ENCODE results near the gene UBE2V1.
"Not testable (repeated sequence)": the region's sequence is repeated elsewhere in the genome, so short reads cannot be mapped to it uniquely, and the experiment has no call there.

The UBE2V1 gene

DNA sequence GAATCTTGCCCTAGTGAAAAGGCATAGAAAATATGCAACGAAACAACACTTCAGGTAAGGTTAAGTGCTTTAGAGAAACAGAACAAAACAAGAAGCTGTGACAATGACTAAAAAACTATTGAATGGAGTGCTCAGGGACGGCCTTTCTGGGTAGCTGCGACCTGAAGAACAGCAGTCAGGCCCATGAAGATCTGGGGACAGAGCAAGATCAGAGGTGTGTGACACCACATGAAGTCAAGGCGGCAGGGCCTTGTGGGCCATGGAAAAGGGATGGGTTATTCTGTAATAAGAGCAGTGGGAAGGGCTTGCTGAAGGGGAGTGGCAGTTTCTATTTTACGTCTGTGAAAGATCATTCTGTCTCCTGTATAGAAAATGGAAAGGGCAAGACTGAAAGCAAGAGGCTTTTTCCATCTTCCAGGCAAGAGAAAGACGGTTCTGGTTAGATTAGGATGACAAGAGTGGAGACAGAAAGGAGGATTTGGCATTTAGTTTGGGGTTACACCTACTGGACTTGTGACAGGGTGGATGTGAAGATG lies 5.1 kb downstream of the UBE2V1 start:
- Histone ChIP-seq H3K4me1 (ENCODE audit: control insufficient read depth, insufficient read depth, low read length) (peaks cover 38% of the 10 kb centered on the region), H3K36me3 (ENCODE audit: control insufficient read depth, insufficient read depth, low read length) (no peaks in the 10 kb centered on the region), H3K9me3 (ENCODE audit: control insufficient read depth, low read length) (no peaks in the 10 kb centered on the region), H3K9ac (ENCODE audit: low read length) (no peak overlapping the region), H3K4me3 (ENCODE audit: low read length) (no peak overlapping the region), H3K27me3 (ENCODE audit: control insufficient read depth, insufficient read depth, low read length) (no peaks in the 10 kb centered on the region)

DNA sequence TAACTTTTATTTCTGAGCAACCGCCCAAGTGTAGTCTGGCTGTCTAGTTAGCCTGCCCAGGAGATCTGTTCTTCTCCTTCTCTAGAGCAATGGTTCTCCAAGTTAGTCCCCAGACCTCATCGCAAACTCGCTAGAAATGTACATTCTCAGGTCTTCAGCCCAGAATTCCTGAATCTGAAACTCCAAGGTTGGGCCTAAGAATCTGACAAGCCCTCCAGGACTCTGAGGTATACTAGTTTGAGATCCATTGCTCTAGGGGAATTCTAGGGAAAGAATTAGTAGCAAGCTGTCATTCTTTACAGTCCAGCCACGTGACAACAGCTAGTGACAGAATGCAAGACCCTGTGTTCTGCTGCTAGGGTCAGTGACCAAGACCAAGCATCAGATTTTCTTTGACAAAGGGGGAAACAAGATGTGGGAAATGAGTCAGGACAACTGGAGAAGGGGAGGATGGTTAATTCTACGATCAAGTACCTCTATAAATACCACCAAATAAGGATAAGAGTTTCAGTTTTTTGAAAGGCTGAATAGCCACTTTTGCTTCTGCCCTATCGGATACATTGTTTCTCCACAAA lies 5.8 kb downstream of the UBE2V1 start:
- Histone ChIP-seq H3K9ac (ENCODE audit: low read length) (no peak overlapping the region), H3K4me1 (ENCODE audit: control insufficient read depth, insufficient read depth, low read length) (peaks cover 38% of the 10 kb centered on the region), H3K4me3 (ENCODE audit: low read length) (no peak overlapping the region)

DNA sequence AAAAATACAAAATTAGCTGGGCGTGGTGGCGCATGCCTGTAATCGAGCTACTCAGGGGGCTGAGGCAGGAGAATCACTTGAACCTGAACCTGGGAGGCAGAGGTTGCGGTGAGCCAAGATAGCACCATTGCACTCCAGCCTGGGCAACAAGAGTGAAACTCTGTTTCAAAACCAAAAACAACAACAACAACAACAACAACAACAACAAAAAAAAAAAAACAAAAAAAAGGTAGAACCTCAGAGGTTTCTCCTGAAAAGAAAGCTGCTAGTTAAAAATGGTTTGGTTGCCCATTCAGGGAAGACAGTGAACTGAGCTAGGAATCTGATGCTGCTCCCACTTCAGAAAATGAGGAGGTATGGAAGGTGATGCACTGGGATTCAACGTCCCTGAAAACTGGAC lies 6.3 kb downstream of the UBE2V1 start:
- H3K4me1 ChIP-seq (ENCODE audit: control insufficient read depth, insufficient read depth, low read length) = peaks cover 36% of the 10 kb centered on the region
- not testable (repeated sequence) for H3K4me3 ChIP-seq (ENCODE audit: low read length); H3K36me3 ChIP-seq (ENCODE audit: control insufficient read depth, insufficient read depth, low read length); H3K27me3 ChIP-seq (ENCODE audit: control insufficient read depth, insufficient read depth, low read length); H3K9ac ChIP-seq (ENCODE audit: low read length); H3K9me3 ChIP-seq (ENCODE audit: control insufficient read depth, low read length)

More for the DNA sequence above, 5.8 kb downstream of the UBE2V1 start:
- H3K9me3 ChIP-seq (ENCODE audit: control insufficient read depth, low read length) = no peaks in the 10 kb centered on the region
- H3K36me3 ChIP-seq (ENCODE audit: control insufficient read depth, insufficient read depth, low read length) = no peaks in the 10 kb centered on the region
- no peaks in the 10 kb centered on the region for H3K27me3 ChIP-seq (ENCODE audit: control insufficient read depth, insufficient read depth, low read length)

DNA sequence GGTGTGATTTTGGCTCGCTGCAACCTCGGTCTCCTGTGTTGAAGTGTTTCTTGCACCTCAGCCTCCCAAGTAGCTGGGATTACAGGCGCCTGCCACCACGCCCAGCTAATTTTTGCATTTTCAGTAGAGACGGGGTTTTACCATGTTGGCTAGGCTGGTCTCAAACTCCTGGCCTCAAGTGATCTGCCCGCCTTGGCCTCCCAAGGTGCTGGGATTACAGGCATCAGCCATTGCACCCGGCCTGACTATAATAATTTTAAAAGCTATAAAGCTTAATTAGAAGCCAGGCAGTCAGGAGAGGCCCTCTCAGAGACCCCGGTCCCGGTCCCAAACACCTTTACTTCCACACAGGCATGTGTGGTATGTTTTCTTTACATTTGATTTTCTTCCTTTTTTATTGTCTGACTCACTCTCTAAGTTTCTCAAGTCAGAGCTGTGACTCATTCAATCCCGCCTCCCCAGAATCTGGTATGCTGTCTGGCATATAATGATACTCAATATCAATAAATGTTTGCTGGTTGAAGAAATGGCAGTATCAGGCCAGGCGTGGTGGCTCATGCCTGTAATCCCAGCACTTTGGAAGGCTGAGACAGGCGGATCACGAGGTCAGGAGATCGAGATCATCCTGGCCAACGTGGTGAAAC lies 9.4 kb downstream of the UBE2V1 start:
- not testable (repeated sequence) for H3K4me3 ChIP-seq (ENCODE audit: low read length); H3K9me3 ChIP-seq (ENCODE audit: control insufficient read depth, low read length); H3K36me3 ChIP-seq (ENCODE audit: control insufficient read depth, insufficient read depth, low read length); H3K9ac ChIP-seq (ENCODE audit: low read length); H3K27me3 ChIP-seq (ENCODE audit: control insufficient read depth, insufficient read depth, low read length)
- H3K4me1 ChIP-seq (ENCODE audit: control insufficient read depth, insufficient read depth, low read length) = peaks cover 33% of the 10 kb centered on the region

DNA sequence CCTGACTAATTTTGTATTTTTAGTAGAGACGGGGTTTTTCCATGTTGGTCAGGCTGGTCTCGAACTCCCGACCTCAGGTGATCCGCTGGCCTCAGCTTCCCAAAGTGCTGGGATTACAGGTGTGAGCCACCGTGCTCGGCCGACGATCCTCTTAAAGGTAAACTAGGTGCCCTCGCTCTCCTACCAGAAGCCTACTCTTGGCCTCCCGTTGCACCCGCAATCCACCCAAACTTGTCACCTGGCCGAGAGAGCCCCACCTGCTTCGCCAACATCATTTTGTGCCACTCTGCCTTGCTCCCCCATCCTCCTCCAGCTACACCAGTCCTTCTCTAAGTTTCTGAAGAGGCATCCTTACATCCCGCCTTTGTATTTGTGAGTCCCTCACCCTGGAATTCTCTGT lies 10.4 kb downstream of the UBE2V1 start:
- H3K27me3 ChIP-seq (ENCODE audit: control insufficient read depth, insufficient read depth, low read length); H3K9me3 ChIP-seq (ENCODE audit: control insufficient read depth, low read length); H3K9ac ChIP-seq (ENCODE audit: low read length); H3K36me3 ChIP-seq (ENCODE audit: control insufficient read depth, insufficient read depth, low read length); H3K4me3 ChIP-seq (ENCODE audit: low read length): not testable (repeated sequence)
- H3K4me1 ChIP-seq (ENCODE audit: control insufficient read depth, insufficient read depth, low read length) = peaks cover 27% of the 10 kb centered on the region

DNA sequence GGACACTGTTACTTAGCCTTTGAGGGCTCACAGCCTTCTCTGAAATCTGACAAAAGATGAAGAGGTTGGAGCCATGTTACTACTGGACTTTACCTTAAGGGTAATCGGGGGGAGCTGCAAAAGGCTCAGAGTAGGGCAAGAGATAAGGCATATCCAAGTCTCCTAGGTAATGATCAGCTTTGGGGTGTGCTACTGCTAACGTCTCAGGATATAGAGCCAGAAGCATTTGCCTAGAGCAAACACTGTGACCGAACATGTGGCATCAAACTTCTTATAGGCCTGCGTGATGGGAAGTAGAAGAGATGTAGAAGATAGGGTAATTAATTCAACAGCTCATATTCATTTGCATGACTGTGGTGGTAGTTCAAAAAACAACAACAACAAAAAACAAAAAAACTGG lies 11.1 kb downstream of the UBE2V1 start:
- Histone ChIP-seq H3K9ac (ENCODE audit: low read length) (no peak overlapping the region), H3K27me3 (ENCODE audit: control insufficient read depth, insufficient read depth, low read length) (no peaks in the 10 kb centered on the region), H3K9me3 (ENCODE audit: control insufficient read depth, low read length) (no peaks in the 10 kb centered on the region), H3K4me1 (ENCODE audit: control insufficient read depth, insufficient read depth, low read length) (peaks cover 27% of the 10 kb centered on the region), H3K36me3 (ENCODE audit: control insufficient read depth, insufficient read depth, low read length) (no peaks in the 10 kb centered on the region), H3K4me3 (ENCODE audit: low read length) (no peak overlapping the region)

DNA sequence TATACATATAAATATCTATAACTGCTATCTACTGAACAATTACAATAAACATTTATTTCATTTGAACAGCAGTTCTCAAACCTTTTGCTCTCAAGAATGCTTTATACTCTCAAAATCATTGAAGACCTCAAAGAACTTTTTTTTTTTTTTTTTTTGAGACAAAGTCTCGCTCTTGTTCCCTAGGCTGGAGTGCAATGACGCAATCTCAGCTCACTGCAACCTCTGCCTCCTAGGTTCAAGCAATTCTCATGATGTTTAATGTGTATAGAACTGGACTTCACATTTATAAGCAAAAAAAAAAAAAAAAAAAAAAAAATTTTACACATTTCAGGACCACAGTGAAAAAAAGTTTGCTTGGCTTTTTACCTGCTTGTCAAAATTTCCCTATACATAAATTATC lies 11.7 kb downstream of the UBE2V1 start:
- Histone ChIP-seq H3K9me3 (ENCODE audit: control insufficient read depth, low read length) (no peaks in the 10 kb centered on the region), H3K4me1 (ENCODE audit: control insufficient read depth, insufficient read depth, low read length) (peaks cover 27% of the 10 kb centered on the region), H3K36me3 (ENCODE audit: control insufficient read depth, insufficient read depth, low read length) (no peaks in the 10 kb centered on the region), H3K27me3 (ENCODE audit: control insufficient read depth, insufficient read depth, low read length) (no peaks in the 10 kb centered on the region), H3K9ac (ENCODE audit: low read length) (no peak overlapping the region), H3K4me3 (ENCODE audit: low read length) (no peak overlapping the region)

DNA sequence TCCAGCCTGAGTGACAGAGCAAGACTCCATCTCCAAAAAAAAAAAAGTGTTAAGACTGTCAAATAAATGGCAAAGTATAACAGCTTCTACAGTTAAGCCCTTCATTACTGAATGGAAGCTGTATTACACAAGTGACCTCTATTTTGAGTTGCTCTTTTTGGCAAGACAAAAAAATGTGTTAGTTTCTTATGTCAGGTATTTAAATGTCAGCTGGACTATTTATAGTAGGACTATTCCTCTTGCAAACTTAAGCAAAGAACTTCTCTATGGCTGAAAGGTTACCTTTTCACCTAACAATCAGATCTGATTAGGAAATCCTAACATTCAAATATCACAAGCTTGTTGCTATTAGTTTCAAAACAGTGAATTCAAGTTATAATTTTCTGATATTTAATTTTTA lies 12.4 kb downstream of the UBE2V1 start:
- Histone ChIP-seq H3K27me3 (ENCODE audit: control insufficient read depth, insufficient read depth, low read length) (no peaks in the 10 kb centered on the region), H3K4me3 (ENCODE audit: low read length) (no peak overlapping the region), H3K9ac (ENCODE audit: low read length) (no peak overlapping the region), H3K9me3 (ENCODE audit: control insufficient read depth, low read length) (no peaks in the 10 kb centered on the region), H3K36me3 (ENCODE audit: control insufficient read depth, insufficient read depth, low read length) (no peaks in the 10 kb centered on the region), H3K4me1 (ENCODE audit: control insufficient read depth, insufficient read depth, low read length) (peaks cover 27% of the 10 kb centered on the region)

DNA sequence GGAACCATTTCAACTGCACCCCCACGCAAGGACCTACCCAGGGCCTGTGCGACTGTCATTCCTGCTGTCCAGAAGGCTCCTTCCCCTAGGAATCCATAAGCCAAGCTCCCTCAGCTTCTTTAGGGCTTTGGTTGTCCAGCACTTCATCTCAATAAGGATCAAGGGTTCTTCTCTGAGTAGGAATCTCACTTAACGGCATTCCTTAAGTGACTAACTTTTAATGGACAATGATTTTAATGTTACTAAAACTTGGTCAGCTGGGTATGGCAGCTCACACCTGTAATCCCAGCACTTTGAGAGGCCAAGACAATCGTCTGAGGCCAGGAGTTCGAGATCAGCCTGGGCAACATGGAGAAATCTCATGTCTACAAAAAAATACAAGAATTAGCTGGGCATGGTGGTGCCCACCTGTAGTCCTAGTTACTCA lies 13.4 kb downstream of the UBE2V1 start:
- H3K9me3 ChIP-seq (ENCODE audit: control insufficient read depth, low read length) = no peaks in the 10 kb centered on the region
- H3K4me1 ChIP-seq (ENCODE audit: control insufficient read depth, insufficient read depth, low read length) = peaks cover 27% of the 10 kb centered on the region
- H3K4me3 ChIP-seq (ENCODE audit: low read length) = no peak overlapping the region
- H3K27me3 ChIP-seq (ENCODE audit: control insufficient read depth, insufficient read depth, low read length) = no peaks in the 10 kb centered on the region
- no peak overlapping the region for H3K9ac ChIP-seq (ENCODE audit: low read length)
- H3K36me3 ChIP-seq (ENCODE audit: control insufficient read depth, insufficient read depth, low read length) = no peaks in the 10 kb centered on the region

DNA sequence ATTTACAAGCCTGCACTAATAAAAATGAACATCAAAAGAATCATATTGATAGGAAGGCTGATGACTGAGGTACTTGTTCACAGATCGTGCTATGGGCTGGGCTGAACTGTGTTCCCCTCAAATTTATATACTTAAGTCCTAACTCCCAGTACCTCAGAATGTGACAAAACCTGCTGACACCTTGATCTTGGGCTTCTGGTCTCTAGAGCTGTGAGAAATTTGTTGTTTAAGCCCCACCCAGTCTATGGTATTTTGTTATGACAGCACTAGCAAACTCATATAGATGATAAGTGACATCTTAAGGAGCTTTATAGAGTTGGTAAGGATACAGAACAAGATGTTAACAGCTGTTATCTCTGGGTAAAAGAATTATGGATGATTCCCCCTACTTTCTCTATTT lies 13.8 kb downstream of the UBE2V1 start:
- Histone ChIP-seq H3K4me1 (ENCODE audit: control insufficient read depth, insufficient read depth, low read length) (peaks cover 27% of the 10 kb centered on the region), H3K9me3 (ENCODE audit: control insufficient read depth, low read length) (no peaks in the 10 kb centered on the region), H3K27me3 (ENCODE audit: control insufficient read depth, insufficient read depth, low read length) (no peaks in the 10 kb centered on the region), H3K36me3 (ENCODE audit: control insufficient read depth, insufficient read depth, low read length) (no peaks in the 10 kb centered on the region), H3K4me3 (ENCODE audit: low read length) (no peak overlapping the region), H3K9ac (ENCODE audit: low read length) (no peak overlapping the region)

DNA sequence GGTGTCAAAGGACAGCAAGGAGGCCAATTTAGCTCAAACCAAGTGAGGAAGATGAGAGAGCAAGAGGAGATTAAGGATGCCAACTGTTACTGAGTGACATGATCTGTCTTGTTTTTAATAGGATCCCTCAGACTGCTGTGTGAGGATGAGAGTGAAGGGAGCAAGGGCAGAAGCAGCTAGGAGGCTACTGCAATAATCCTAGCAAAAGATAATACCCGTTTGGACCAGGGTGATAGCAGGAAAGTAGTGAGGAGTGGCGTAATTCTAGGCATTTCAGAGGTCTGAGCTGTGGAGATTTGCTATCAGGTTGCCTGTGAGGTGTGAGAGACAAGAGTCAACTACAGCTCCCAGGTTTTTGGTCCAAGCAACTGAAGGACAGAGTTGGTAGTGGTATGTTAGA lies 14.7 kb downstream of the UBE2V1 start:
- no peaks in the 10 kb centered on the region for H3K27me3 ChIP-seq (ENCODE audit: control insufficient read depth, insufficient read depth, low read length)
- no peak overlapping the region for H3K9ac ChIP-seq (ENCODE audit: low read length)
- H3K36me3 ChIP-seq (ENCODE audit: control insufficient read depth, insufficient read depth, low read length) = no peaks in the 10 kb centered on the region
- H3K9me3 ChIP-seq (ENCODE audit: control insufficient read depth, low read length) = no peaks in the 10 kb centered on the region
- H3K4me3 ChIP-seq (ENCODE audit: low read length) = no peak overlapping the region
- peaks cover 27% of the 10 kb centered on the region for H3K4me1 ChIP-seq (ENCODE audit: control insufficient read depth, insufficient read depth, low read length)

DNA sequence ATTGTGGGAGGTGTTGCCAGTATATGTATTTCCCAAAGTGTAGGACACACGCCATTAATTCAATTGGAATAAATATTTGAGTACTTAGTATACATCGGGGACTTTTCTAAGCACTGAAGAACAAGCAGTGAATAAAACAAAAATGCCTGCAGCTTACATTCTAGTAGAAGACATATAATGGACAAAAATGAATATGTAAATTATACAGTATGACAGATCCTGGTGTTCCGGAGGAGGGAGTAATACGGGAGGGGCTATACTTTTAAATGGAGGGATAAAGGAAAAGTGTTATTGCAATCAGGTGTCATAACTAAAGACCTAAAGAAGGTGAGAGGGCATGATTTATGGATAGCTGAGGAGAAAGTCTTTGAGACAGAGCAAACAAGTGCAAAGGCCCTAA lies 15.1 kb downstream of the UBE2V1 start:
- no peaks in the 10 kb centered on the region for H3K27me3 ChIP-seq (ENCODE audit: control insufficient read depth, insufficient read depth, low read length)
- no peaks in the 10 kb centered on the region for H3K36me3 ChIP-seq (ENCODE audit: control insufficient read depth, insufficient read depth, low read length)
- no peaks in the 10 kb centered on the region for H3K9me3 ChIP-seq (ENCODE audit: control insufficient read depth, low read length)
- H3K4me3 ChIP-seq (ENCODE audit: low read length) = no peak overlapping the region
- peaks cover 27% of the 10 kb centered on the region for H3K4me1 ChIP-seq (ENCODE audit: control insufficient read depth, insufficient read depth, low read length)
- no peak overlapping the region for H3K9ac ChIP-seq (ENCODE audit: low read length)
